Endodermal cell (in vitro differentiated cells): ENCODE data around the gene STX1B. TPM values are rescaled to one million over a fixed set of nuclear protein-coding genes. Genes with fewer than 3 reads are reported as not detected.
A peak's percentile ranks its signal among the peaks of the same experiment; 100 is the strongest.

Source experiments
- DNase-seq: peaks from one replicate; pipeline ENCODE4 v3.0.0-alpha.2; 2017
- H3K27ac ChIP-seq: 2 replicates; pipeline ENCODE4 v1.5.1; 2013; ENCODE audit warnings: mild to moderate bottlenecking, low read depth, low read length, moderate library complexity
- H3K27me3 ChIP-seq: 2 replicates; pipeline ENCODE4 v1.6.1; 2013; ENCODE audit warnings: mild to moderate bottlenecking, low read length, moderate library complexity; ENCODE audit not compliant: insufficient read depth, control insufficient read depth, poor library complexity, severe bottlenecking
- H3K36me3 ChIP-seq: 2 replicates; pipeline ENCODE4 v1.7.0; 2013; ENCODE audit warnings: mild to moderate bottlenecking, low read length, moderate library complexity; ENCODE audit not compliant: control insufficient read depth, insufficient read depth
- H3K4me1 ChIP-seq: one replicate; pipeline ENCODE4 v1.7.0; 2013; ENCODE audit warnings: low read length; ENCODE audit not compliant: control insufficient read depth, insufficient read depth
- H3K4me3 ChIP-seq: 2 replicates; pipeline ENCODE4 v1.5.1; 2013; ENCODE audit warnings: mild to moderate bottlenecking, low read length, moderate library complexity
- H3K9ac ChIP-seq: 2 replicates; pipeline ENCODE4 v1.6.1; 2013; ENCODE audit warnings: mild to moderate bottlenecking, low read length, moderate library complexity; ENCODE audit not compliant: poor library complexity, severe bottlenecking; ENCODE audit errors: extremely low read depth
- H3K9me3 ChIP-seq: 2 replicates; pipeline ENCODE4 v1.6.1; 2013; ENCODE audit warnings: mild to moderate bottlenecking, low read length, moderate library complexity; ENCODE audit not compliant: control insufficient read depth
- H3K27ac Mint-ChIP-seq: 2 replicates; pipeline ENCODE4 v1.8.0; 2020; ENCODE audit warnings: mixed read lengths
- H3K27me3 Mint-ChIP-seq: 2 replicates; pipeline ENCODE4 v1.8.0; 2021; ENCODE audit warnings: mild to moderate bottlenecking, mixed read lengths; ENCODE audit not compliant: insufficient read depth
- H3K36me3 Mint-ChIP-seq: 2 replicates; pipeline ENCODE4 v1.8.0; 2020; ENCODE audit warnings: low read depth, mixed read lengths
- H3K4me1 Mint-ChIP-seq: 2 replicates; pipeline ENCODE4 v1.8.0; 2020; ENCODE audit warnings: mixed read lengths
- H3K4me3 Mint-ChIP-seq: 2 replicates; pipeline ENCODE4 v1.8.0; 2020; ENCODE audit warnings: mild to moderate bottlenecking, moderate library complexity, mixed read lengths
- H3K9me3 Mint-ChIP-seq: 2 replicates; pipeline ENCODE4 v1.8.0; 2020; ENCODE audit warnings: mild to moderate bottlenecking, mixed read lengths
- WGBS, 2 experiments: methylation state at CpG; one replicate each; pipeline versions ENCODE4 v1.1.5 to v1.1.7; 2013; ENCODE audit warnings: missing lambda C conversion rate in 2 of 2, mixed read lengths in 1 of 2; ENCODE audit not compliant: insufficient coverage in 1 of 2, insufficient read length in 1 of 2; 5-methylcytosine and 5-hydroxymethylcytosine counted together
- total RNA-seq, 2 donors: library from RNA; stranded (reverse); fragmentation: NEBNext Ultra II Directional in 1 of 2; extraction: Animal tissue kit (Norgen Biotek cat#: 25700) in 1 of 2; gene quantifications; 2 replicates in 1 of 2; 3 replicates in 1 of 2; pipeline ENCODE4 v1.2.1, GENCODE V29; 2021
- TF ChIP-seq, protein P1 (sequence below): fragments of 200-600 bp; sonication (generic); conservative IDR thresholded peaks from 2 replicates; pipeline ENCODE4 v1.5.0; 2021; ENCODE audit warnings: antibody characterized with exemption, mild to moderate bottlenecking

STX1B gene
- total RNA-seq, 2 donors from 2014 or later: 3.2 to 7.0 TPM

GRCh38 chr16:30986129-30986991 is 24.1 kb downstream of the STX1B start:
- no peak overlapping the region for H3K27ac Mint-ChIP-seq
- no peak overlapping the region for H3K4me3 Mint-ChIP-seq
- H3K36me3 Mint-ChIP-seq: peaks cover 22% of the 10 kb centered on the region

DNA sequence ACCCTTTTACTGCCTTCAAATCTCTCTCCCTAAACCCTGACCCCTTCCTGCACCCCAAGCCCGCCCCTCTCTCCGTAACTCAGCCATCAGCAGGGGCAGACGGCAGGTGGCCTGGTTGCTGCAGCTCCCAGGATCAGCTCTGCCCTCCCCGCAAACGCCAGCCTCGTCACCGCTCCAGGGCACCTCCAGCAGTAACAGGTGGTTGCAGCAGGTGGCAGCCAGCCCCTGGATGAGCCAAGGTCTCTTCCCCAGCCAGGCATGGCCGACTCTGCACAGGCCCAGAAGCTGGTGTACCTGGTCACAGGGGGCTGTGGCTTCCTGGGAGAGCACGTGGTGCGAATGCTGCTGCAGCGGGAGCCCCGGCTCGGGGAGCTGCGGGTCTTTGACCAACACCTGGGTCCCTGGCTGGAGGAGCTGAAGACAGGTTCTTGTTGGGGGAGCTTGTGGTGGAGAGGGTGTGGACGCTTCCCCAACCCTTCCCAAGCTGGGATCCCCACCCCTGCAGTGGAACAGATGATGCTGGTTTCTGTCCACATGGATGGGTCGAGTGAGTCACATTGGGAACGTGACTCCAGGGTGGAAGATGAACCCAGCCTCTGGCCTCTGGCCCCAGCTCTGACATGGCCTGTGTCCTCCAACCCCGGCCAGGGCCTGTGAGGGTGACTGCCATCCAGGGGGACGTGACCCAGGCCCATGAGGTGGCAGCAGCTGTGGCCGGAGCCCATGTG is 24.9 kb downstream of the STX1B start:
- H3K4me1 ChIP-seq: no peaks in the 10 kb centered on the region
- peak overlapping the region; percentile 58 for H3K27ac Mint-ChIP-seq
- H3K36me3 ChIP-seq: peaks cover 22% of the 10 kb centered on the region
- H3K9ac ChIP-seq: no peak overlapping the region
- no peaks in the 10 kb centered on the region for H3K9me3 Mint-ChIP-seq
- peaks cover 28% of the 10 kb centered on the region for H3K36me3 Mint-ChIP-seq
- DNase-seq: peak; percentile 85
- peaks cover 2% of the 10 kb centered on the region for H3K4me1 Mint-ChIP-seq
- H3K9me3 ChIP-seq: no peaks in the 10 kb centered on the region
- no peak overlapping the region for H3K4me3 ChIP-seq
- H3K27ac ChIP-seq: no peak overlapping the region
- H3K4me3 Mint-ChIP-seq: peak overlapping the region; percentile 46
- no peaks in the 10 kb centered on the region for H3K27me3 Mint-ChIP-seq
- TF ChIP-seq, protein P1, sequence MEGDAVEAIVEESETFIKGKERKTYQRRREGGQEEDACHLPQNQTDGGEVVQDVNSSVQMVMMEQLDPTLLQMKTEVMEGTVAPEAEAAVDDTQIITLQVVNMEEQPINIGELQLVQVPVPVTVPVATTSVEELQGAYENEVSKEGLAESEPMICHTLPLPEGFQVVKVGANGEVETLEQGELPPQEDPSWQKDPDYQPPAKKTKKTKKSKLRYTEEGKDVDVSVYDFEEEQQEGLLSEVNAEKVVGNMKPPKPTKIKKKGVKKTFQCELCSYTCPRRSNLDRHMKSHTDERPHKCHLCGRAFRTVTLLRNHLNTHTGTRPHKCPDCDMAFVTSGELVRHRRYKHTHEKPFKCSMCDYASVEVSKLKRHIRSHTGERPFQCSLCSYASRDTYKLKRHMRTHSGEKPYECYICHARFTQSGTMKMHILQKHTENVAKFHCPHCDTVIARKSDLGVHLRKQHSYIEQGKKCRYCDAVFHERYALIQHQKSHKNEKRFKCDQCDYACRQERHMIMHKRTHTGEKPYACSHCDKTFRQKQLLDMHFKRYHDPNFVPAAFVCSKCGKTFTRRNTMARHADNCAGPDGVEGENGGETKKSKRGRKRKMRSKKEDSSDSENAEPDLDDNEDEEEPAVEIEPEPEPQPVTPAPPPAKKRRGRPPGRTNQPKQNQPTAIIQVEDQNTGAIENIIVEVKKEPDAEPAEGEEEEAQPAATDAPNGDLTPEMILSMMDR: no peak
- 90 to 94% methylated on average over 10 to 18 of the region's 20 CpGs for WGBS, 2 experiments
- no peaks in the 10 kb centered on the region for H3K27me3 ChIP-seq

More at GRCh38 chr16:30986129-30986991, 24.1 kb downstream of the STX1B start:
- no peaks in the 10 kb centered on the region for H3K27me3 Mint-ChIP-seq
- H3K27ac ChIP-seq: no peak overlapping the region
- H3K4me1 Mint-ChIP-seq: peaks cover 2% of the 10 kb centered on the region
- H3K27me3 ChIP-seq: no peaks in the 10 kb centered on the region
- peaks cover 16% of the 10 kb centered on the region for H3K36me3 ChIP-seq
- H3K4me3 ChIP-seq: no peak overlapping the region
- no peaks in the 10 kb centered on the region for H3K9me3 Mint-ChIP-seq
- TF ChIP-seq, protein P1: peak; percentile 41
- no peak for DNase-seq
- WGBS, 2 experiments: 93 to 99% methylated on average over 16 to 29 of the region's 29 CpGs
- no peaks in the 10 kb centered on the region for H3K9me3 ChIP-seq
- H3K9ac ChIP-seq: no peak overlapping the region
- no peaks in the 10 kb centered on the region for H3K4me1 ChIP-seq

DNA sequence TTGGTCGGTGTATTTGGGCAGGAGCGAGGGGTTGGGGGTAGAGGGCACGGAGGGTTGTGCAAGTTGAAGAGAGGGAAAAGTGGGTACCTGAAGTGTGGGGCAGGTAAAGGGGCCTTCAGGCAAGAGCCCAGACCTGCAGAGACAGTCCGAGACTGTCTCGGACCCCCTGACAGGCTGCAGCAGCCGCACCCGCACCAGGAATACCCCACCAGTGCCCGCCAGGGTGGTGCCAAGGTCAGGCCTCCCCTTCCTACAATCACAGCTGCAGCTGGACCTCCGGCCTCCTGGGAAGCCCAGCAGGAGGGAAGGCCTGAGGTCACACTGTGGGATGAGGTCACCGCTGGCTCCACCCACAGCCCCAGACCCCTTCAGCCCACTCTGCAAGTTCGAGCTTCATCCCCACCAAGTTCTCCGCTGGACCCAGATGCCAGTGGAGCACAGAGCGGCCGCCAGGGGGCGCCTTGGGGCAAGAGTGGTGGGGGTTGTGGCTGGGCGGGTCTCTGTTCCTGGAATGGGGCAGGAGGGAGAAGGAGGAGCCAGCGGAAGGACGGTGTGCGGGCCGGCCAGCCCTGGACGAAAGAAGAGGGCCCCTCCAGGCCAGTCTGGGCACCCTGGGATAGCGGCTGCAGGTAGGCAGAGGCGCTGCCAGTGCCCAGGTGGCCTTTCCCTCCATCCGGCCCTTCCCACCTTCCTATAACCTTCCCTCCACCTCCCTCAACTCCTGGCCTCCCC is 25.6 kb downstream of the STX1B start, which contains the start of gene HSD3B7:
Gene HSD3B7, plus strand, starts transcription at position 539 of the 732 bp plus-strand sequence. CDS start 452 bp downstream, outside the sequence.
- peaks cover 2% of the 10 kb centered on the region for H3K4me1 Mint-ChIP-seq

More for the DNA sequence above, 25.6 kb downstream of the STX1B start, which contains the start of gene HSD3B7:
- Histone ChIP-seq H3K36me3 (peaks cover 27% of the 10 kb centered on the region), H3K4me1 (no peaks in the 10 kb centered on the region), H3K9me3 (no peaks in the 10 kb centered on the region), H3K27me3 (no peaks in the 10 kb centered on the region), H3K4me3 (no peak within 1 kb of the TSS), H3K9ac (no peak within 1 kb of the TSS), H3K27ac (no peak within 1 kb of the TSS)
- Mint-ChIP-seq H3K36me3 (peaks cover 35% of the 10 kb centered on the region), H3K27ac (peak within 1 kb of the TSS; percentile 58), H3K27me3 (no peaks in the 10 kb centered on the region), H3K9me3 (no peaks in the 10 kb centered on the region), H3K4me3 (peak within 1 kb of the TSS; percentile 46)
- DNase-seq: peak; percentile 99
- TF ChIP-seq, protein P1: peak; percentile 94
- WGBS, 2 experiments: 43 to 56% methylated on average over 9 to 24 of the region's 24 CpGs
